Neuronal stem cell (in vitro differentiated cells): ENCODE data around the gene LTA4H.

ENCODE experiments used
- DNase-seq: peaks from one replicate; pipeline ENCODE4 v3.0.0-alpha.2; 2013; ENCODE audit warnings: low spot score
- H2AFZ ChIP-seq: one replicate; pipeline ENCODE4 v1.6.1; 2013; ENCODE audit warnings: mild to moderate bottlenecking, low read length, inconsistent platforms
- H2AK5ac ChIP-seq: 2 replicates; pipeline ENCODE4 v1.6.1; 2013; ENCODE audit warnings: low read depth, mild to moderate bottlenecking, inconsistent platforms, low read length, moderate library complexity, mixed read lengths
- H2BK120ac ChIP-seq: 2 replicates; pipeline ENCODE4 v1.6.1; 2013; ENCODE audit warnings: low read depth, mild to moderate bottlenecking, inconsistent platforms, low read length, moderate library complexity, mixed read lengths
- H2BK12ac ChIP-seq: one replicate; pipeline ENCODE4 v1.6.1; 2013; ENCODE audit warnings: low read length, inconsistent platforms
- H2BK15ac ChIP-seq: 2 replicates; pipeline ENCODE4 v1.6.1; 2013; ENCODE audit warnings: mild to moderate bottlenecking, low read length, inconsistent platforms, mixed read lengths
- H2BK5ac ChIP-seq: one replicate; pipeline ENCODE4 v1.6.1; 2013; ENCODE audit warnings: inconsistent platforms, mild to moderate bottlenecking, low read length, moderate library complexity
- H3K14ac ChIP-seq: one replicate; pipeline ENCODE4 v1.6.1; 2013; ENCODE audit warnings: low read length, inconsistent platforms
- H3K18ac ChIP-seq: 2 replicates; pipeline ENCODE4 v1.6.1; 2013; ENCODE audit warnings: low read length, inconsistent platforms
- H3K23ac ChIP-seq: 2 replicates; pipeline ENCODE4 v1.6.1; 2013; ENCODE audit warnings: low read depth, mild to moderate bottlenecking, mixed read lengths, low read length, inconsistent platforms; ENCODE audit not compliant: poor library complexity
- H3K27ac ChIP-seq: replicated peaks from 3 replicates; pipeline ENCODE4 v1.5.1; 2013; ENCODE audit warnings: low read length, inconsistent platforms
- H3K27me3 ChIP-seq, 3 experiments: 2 replicates each; pipeline ENCODE4 v1.6.1; 2013; ENCODE audit warnings: low read length in 3 of 3, mild to moderate bottlenecking in 2 of 3, inconsistent platforms in 1 of 3, low read depth in 1 of 3, mixed read lengths in 1 of 3, moderate library complexity in 1 of 3; ENCODE audit not compliant: control insufficient read depth in 3 of 3, insufficient read depth in 3 of 3
- H3K36me3 ChIP-seq, 2 donors: replicated peaks in 1 of 2; 2 replicates each; pipeline ENCODE4 v1.6.1; 2013; ENCODE audit warnings: low read length in 2 of 2; ENCODE audit not compliant: control insufficient read depth in 2 of 2, insufficient read depth in 2 of 2
- H3K4ac ChIP-seq: 2 replicates; pipeline ENCODE4 v1.6.1; 2013; ENCODE audit warnings: inconsistent platforms, mild to moderate bottlenecking, low read length, moderate library complexity
- H3K4me1 ChIP-seq, 2 donors: 1 replicate in 1 of 2; 2 replicates in 1 of 2; pipeline ENCODE4 v1.6.1; 2013; ENCODE audit warnings: low read length in 2 of 2, low read depth in 1 of 2; ENCODE audit not compliant: control insufficient read depth in 2 of 2, insufficient read depth in 1 of 2
- H3K4me2 ChIP-seq: one replicate; pipeline ENCODE4 v1.6.1; 2013; ENCODE audit warnings: mild to moderate bottlenecking, low read length, inconsistent platforms; ENCODE audit not compliant: insufficient read depth, poor library complexity, severe bottlenecking
- H3K4me3 ChIP-seq, 2 donors: 2 replicates each; pipeline ENCODE4 v1.5.1; 2013; ENCODE audit warnings: low read length in 2 of 2, mild to moderate bottlenecking in 2 of 2, inconsistent platforms in 1 of 2, moderate library complexity in 1 of 2
- H3K79me1 ChIP-seq: one replicate; pipeline ENCODE4 v1.6.1; 2013; ENCODE audit warnings: low read depth, mild to moderate bottlenecking, inconsistent platforms, low read length, moderate library complexity
- H3K9ac ChIP-seq: one replicate; pipeline ENCODE4 v1.6.1; 2013; ENCODE audit warnings: mild to moderate bottlenecking, low read depth, low read length, inconsistent platforms; ENCODE audit not compliant: poor library complexity
- H3K9me3 ChIP-seq, 2 donors: replicated peaks in 1 of 2; 2 replicates each; pipeline versions ENCODE3 to v1.6.1; 2013; ENCODE audit warnings: low read length in 2 of 2, mild to moderate bottlenecking in 2 of 2, inconsistent platforms in 1 of 2, low read depth in 1 of 2, mixed read lengths in 1 of 2, moderate library complexity in 1 of 2; ENCODE audit not compliant: control insufficient read depth in 2 of 2, insufficient read depth in 1 of 2
- H4K8ac ChIP-seq: one replicate; pipeline ENCODE4 v1.6.1; 2013; ENCODE audit warnings: low read depth, mild to moderate bottlenecking, inconsistent platforms, low read length, moderate library complexity
- H4K91ac ChIP-seq: one replicate; pipeline ENCODE4 v1.6.1; 2013; ENCODE audit warnings: low read length, low read depth, mild to moderate bottlenecking, inconsistent platforms; ENCODE audit not compliant: poor library complexity
- WGBS, 2 donors: extraction: QIAGEN DNeasy Blood & Tissue Kit; methylation state at CpG; one replicate each; pipeline ENCODE4 v1.1.7; 2013; ENCODE audit warnings: missing lambda C conversion rate in 2 of 2, mixed read lengths in 1 of 2; ENCODE audit not compliant: insufficient read length in 2 of 2, insufficient replicate concordance in 1 of 2; ENCODE audit errors: extremely low coverage in 2 of 2; 5-methylcytosine and 5-hydroxymethylcytosine counted together

Gene LTA4H

DNA sequence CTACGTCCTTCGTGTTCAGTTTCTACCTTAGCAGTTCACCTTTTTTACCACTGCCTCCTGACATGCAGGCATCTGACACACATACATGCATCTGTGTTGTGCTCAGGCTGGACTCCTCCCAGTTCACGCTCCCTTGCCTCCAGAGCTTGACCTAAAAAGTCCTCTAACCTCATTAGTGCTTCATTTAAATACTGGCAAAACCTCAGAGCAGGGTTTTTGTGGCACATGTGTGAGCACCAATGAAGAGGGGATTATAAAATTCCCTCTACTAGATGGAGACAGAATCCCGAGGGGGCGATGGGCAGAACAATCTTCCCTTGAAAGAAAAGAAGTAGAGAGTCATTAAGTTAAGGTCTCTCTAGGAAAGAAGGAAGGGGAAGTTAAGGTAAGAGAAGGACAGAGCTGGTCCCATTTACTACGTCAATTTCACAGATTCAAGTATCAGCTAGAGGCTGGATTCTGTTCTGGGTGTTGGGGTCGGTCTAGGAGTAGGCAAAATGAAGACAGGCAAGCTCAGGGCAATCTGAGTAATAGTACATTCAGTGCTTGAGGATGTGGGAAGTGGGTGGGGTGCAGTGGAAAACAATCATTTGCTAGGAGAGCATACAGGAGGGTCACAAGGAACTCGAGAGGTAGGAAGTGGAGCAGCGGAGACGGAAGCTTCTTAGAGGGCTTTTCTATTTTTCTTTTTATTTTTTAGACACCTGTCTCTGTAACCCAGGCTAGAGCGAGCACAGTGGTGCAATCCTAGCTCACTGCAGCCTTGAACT lies 46.7 kb downstream of the LTA4H start:
- DNase-seq: no peak
- Histone ChIP-seq H3K18ac (no peak overlapping the region), H3K4ac (no peak overlapping the region), H2BK120ac (no peak overlapping the region), H3K9me3 (no peaks in the 10 kb centered on the region), H3K9ac (no peak overlapping the region), H4K91ac (no peak overlapping the region), H4K8ac (no peak overlapping the region), H3K79me1 (no peaks in the 10 kb centered on the region), H2AFZ (no peak overlapping the region), H3K4me2 (no peak overlapping the region), H3K4me1 (peaks cover 3% of the 10 kb centered on the region in 2 donors), H3K4me3 (no peak overlapping the region), H2BK12ac (no peak overlapping the region), H3K27me3 (no peaks in the 10 kb centered on the region), H3K23ac (no peak overlapping the region), H3K14ac (no peak overlapping the region), H2AK5ac (no peak overlapping the region), H3K27ac (no peak overlapping the region), H3K36me3 (no peaks in the 10 kb centered on the region), H2BK15ac (no peak overlapping the region), H2BK5ac (no peak overlapping the region)
- no CpG with 5 or more reads among the region's 11 CpGs for WGBS, 2 donors

DNA sequence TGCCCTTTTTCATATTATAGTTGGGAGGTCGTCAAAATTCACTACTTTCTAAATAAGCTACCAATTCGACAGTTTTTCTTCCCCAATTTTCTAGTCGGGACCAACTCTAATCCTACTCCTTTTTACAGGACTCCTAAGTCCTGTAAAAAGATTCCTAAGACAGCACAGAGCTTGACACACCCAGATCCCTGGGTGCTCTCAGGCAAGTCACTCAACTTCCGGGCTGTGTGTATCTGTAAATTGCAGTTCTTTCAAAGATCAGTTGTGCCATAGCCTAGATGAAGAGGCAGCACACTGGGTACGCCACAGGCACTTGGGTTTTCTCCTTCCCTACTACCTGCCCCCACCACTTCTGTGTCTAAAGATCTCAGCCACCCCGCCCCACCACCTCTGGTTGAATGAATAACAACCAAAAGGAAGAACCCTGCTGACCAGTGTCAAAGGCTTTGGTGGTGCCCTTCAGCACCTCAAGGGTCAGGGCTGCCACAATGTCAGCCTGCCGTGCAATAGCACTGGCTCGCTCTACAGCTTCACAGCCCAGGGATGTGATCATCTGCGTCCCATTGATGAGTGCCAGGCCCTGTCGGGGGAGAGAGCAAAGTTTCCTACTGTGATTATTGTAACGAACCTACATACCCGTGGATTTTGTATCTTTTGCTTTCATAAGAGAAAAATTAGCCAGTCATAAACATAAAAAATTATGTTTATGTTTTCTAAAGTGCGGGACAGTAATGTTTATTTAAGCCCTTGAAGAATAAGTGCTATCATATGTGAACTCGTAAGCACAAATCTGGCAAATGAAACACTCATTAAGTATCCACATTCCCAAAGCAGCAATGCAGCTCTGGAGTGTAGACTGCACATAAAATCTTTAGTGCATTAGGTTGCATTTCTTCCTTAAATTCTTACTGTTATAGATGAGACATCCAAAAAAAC lies 48.5 kb downstream of the LTA4H start:
- no peaks in the 10 kb centered on the region for H3K9me3 ChIP-seq
- peaks cover 0 to under 1% (median 0%) of the 10 kb centered on the region in 3 experiments for H3K27me3 ChIP-seq

GRCh38 chr12:95984682-95985081 lies 50.7 kb downstream of the LTA4H start:
- Histone ChIP-seq H3K4me3 (no peak overlapping the region), H3K4me2 (no peak overlapping the region), H2BK12ac (no peak overlapping the region), H3K27ac (no peak overlapping the region), H2BK15ac (no peak overlapping the region), H3K14ac (no peak overlapping the region), H2AFZ (no peak overlapping the region), H2BK120ac (no peak overlapping the region), H3K9ac (no peak overlapping the region), H4K91ac (no peak overlapping the region), H4K8ac (no peak overlapping the region), H3K9me3 (no peaks in the 10 kb centered on the region), H3K18ac (no peak overlapping the region), H3K4me1 (peaks cover 3% of the 10 kb centered on the region in 2 donors), H2AK5ac (no peak overlapping the region), H3K4ac (no peak overlapping the region), H3K23ac (no peak overlapping the region), H2BK5ac (no peak overlapping the region), H3K36me3 (no peaks in the 10 kb centered on the region), H3K27me3 (peaks cover 0 to 3% (median 0%) of the 10 kb centered on the region in 3 experiments), H3K79me1 (no peaks in the 10 kb centered on the region)
- WGBS, 2 donors: no CpG with 5 or more reads among the region's 1 CpG
- no peak for DNase-seq

More for the DNA sequence above, 48.5 kb downstream of the LTA4H start:
- peaks cover 3% of the 10 kb centered on the region in 2 donors for H3K4me1 ChIP-seq
- no peak overlapping the region for H4K8ac ChIP-seq
- H2AFZ ChIP-seq: peak overlapping the region; percentile 46
- no peaks in the 10 kb centered on the region for H3K79me1 ChIP-seq
- no peak overlapping the region for H3K18ac ChIP-seq
- no peak for DNase-seq
- H2BK12ac ChIP-seq: no peak overlapping the region
- no peak overlapping the region for H3K27ac ChIP-seq
- WGBS, 2 donors: no CpG with 5 or more reads among the region's 14 CpGs
- H2BK120ac ChIP-seq: no peak overlapping the region
- no peak overlapping the region for H2AK5ac ChIP-seq
- no peak overlapping the region for H3K4me3 ChIP-seq
- no peak overlapping the region for H3K23ac ChIP-seq
- no peak overlapping the region for H3K9ac ChIP-seq
- no peaks in the 10 kb centered on the region for H3K36me3 ChIP-seq
- H3K14ac ChIP-seq: no peak overlapping the region
- H4K91ac ChIP-seq: no peak overlapping the region
- no peak overlapping the region for H2BK5ac ChIP-seq
- H2BK15ac ChIP-seq: no peak overlapping the region
- H3K4ac ChIP-seq: no peak overlapping the region
- H3K4me2 ChIP-seq: no peak overlapping the region

- H2BK120ac ChIP-seq: no peak overlapping the region
- H3K9ac ChIP-seq: no peak overlapping the region
- no CpG with 5 or more reads among the region's 1 CpG for WGBS, 2 donors
- H3K9me3 ChIP-seq: no peaks in the 10 kb centered on the region
- H3K4me3 ChIP-seq: no peak overlapping the region
- H3K14ac ChIP-seq: no peak overlapping the region
- no peak overlapping the region for H2BK12ac ChIP-seq
- peaks cover 0 to 3% (median 0%) of the 10 kb centered on the region in 3 experiments for H3K27me3 ChIP-seq
- H3K79me1 ChIP-seq: no peaks in the 10 kb centered on the region
- H3K18ac ChIP-seq: no peak overlapping the region
- H3K4ac ChIP-seq: no peak overlapping the region
- H3K4me2 ChIP-seq: no peak overlapping the region
- H4K8ac ChIP-seq: no peak overlapping the region
- no peak overlapping the region for H2AK5ac ChIP-seq
- H3K23ac ChIP-seq: no peak overlapping the region
- H2BK15ac ChIP-seq: no peak overlapping the region
- H4K91ac ChIP-seq: no peak overlapping the region
- H2BK5ac ChIP-seq: no peak overlapping the region
- no peak for DNase-seq
- peaks cover 3% of the 10 kb centered on the region in 2 donors for H3K4me1 ChIP-seq
- H2AFZ ChIP-seq: no peak overlapping the region
- no peak overlapping the region for H3K27ac ChIP-seq
- H3K36me3 ChIP-seq: no peaks in the 10 kb centered on the region
Observed at GRCh38 chr12:95982602-95983001, 52.8 kb downstream of the LTA4H start.
